IMR-90 (cell line): ENCODE data around the gene HSD17B7.

Experiments used
- BHLHE40 ChIP-seq: fragments of 150-350 bp; IDR thresholded peaks from 2 replicates; pipeline ENCODE4 v1.6.1; 2016; ENCODE audit warnings: mild to moderate bottlenecking, low read depth, low read length
- CEBPB ChIP-seq: IDR thresholded peaks from 2 replicates; pipeline ENCODE4 v1.6.1; 2012; ENCODE audit warnings: low read depth, low read length, improper control_type of control experiment
- FOS ChIP-seq: fragments of 150-350 bp; IDR thresholded peaks from 2 replicates; pipeline ENCODE4 v1.6.1; 2016; ENCODE audit warnings: low read depth, low read length
- MAZ ChIP-seq: IDR thresholded peaks from 2 replicates; pipeline ENCODE4 v1.6.1; 2012; ENCODE audit warnings: low read depth, mild to moderate bottlenecking, low read length, improper control_type of control experiment, moderate library complexity, borderline replicate concordance
- NFE2L2 ChIP-seq: fragments of 150-350 bp; IDR thresholded peaks from 2 replicates; pipeline ENCODE4 v1.6.1; 2016; ENCODE audit warnings: low read depth, mild to moderate bottlenecking, low read length
- POLR2A ChIP-seq: IDR thresholded peaks from 2 replicates; pipeline ENCODE4 v1.6.1; 2012; ENCODE audit warnings: mild to moderate bottlenecking, low read depth, low read length
- RAD21 ChIP-seq: IDR thresholded peaks from 2 replicates; pipeline ENCODE4 v1.6.1; 2012; ENCODE audit warnings: low read length, improper control_type of control experiment
- RCOR1 ChIP-seq: IDR thresholded peaks from 2 replicates; pipeline ENCODE4 v1.6.1; 2012; ENCODE audit warnings: mild to moderate bottlenecking, low read length, improper control_type of control experiment; ENCODE audit not compliant: insufficient replicate concordance
- RFX5 ChIP-seq: IDR thresholded peaks from 2 replicates; pipeline ENCODE4 v1.8.0; 2012; ENCODE audit warnings: low read depth, mild to moderate bottlenecking, low read length, moderate library complexity
- SMC3 ChIP-seq: fragments of 150-350 bp; IDR thresholded peaks from 2 replicates; pipeline ENCODE4 v1.6.1; 2016; ENCODE audit warnings: low read depth, mild to moderate bottlenecking, antibody characterized with exemption, low read length, moderate library complexity
- USF2 ChIP-seq: fragments of 150-350 bp; IDR thresholded peaks from 2 replicates; pipeline ENCODE4 v1.6.1; 2017; ENCODE audit warnings: mild to moderate bottlenecking, antibody characterized with exemption, low read length, low read depth
- TF ChIP-seq, protein P1 (sequence below): conservative IDR thresholded peaks from 2 replicates; pipeline ENCODE4 v1.5.1; 2012; ENCODE audit warnings: mild to moderate bottlenecking, low read depth, low read length, improper control_type of control experiment

- TF ChIP-seq RCOR1 (no peak), CEBPB (no peak), NFE2L2 (no peak), BHLHE40 (no peak), POLR2A (no peak), FOS (no peak), RAD21 (no peak), MAZ (no peak), SMC3 (no peak), RFX5 (no peak), USF2 (no peak)
- TF ChIP-seq, protein P1, sequence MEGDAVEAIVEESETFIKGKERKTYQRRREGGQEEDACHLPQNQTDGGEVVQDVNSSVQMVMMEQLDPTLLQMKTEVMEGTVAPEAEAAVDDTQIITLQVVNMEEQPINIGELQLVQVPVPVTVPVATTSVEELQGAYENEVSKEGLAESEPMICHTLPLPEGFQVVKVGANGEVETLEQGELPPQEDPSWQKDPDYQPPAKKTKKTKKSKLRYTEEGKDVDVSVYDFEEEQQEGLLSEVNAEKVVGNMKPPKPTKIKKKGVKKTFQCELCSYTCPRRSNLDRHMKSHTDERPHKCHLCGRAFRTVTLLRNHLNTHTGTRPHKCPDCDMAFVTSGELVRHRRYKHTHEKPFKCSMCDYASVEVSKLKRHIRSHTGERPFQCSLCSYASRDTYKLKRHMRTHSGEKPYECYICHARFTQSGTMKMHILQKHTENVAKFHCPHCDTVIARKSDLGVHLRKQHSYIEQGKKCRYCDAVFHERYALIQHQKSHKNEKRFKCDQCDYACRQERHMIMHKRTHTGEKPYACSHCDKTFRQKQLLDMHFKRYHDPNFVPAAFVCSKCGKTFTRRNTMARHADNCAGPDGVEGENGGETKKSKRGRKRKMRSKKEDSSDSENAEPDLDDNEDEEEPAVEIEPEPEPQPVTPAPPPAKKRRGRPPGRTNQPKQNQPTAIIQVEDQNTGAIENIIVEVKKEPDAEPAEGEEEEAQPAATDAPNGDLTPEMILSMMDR: no peak
Measured at GRCh38 chr1:162844153-162844552, 53.7 kb downstream of the HSD17B7 start.
